ENCODE results near the gene SEC14L5.

DNA sequence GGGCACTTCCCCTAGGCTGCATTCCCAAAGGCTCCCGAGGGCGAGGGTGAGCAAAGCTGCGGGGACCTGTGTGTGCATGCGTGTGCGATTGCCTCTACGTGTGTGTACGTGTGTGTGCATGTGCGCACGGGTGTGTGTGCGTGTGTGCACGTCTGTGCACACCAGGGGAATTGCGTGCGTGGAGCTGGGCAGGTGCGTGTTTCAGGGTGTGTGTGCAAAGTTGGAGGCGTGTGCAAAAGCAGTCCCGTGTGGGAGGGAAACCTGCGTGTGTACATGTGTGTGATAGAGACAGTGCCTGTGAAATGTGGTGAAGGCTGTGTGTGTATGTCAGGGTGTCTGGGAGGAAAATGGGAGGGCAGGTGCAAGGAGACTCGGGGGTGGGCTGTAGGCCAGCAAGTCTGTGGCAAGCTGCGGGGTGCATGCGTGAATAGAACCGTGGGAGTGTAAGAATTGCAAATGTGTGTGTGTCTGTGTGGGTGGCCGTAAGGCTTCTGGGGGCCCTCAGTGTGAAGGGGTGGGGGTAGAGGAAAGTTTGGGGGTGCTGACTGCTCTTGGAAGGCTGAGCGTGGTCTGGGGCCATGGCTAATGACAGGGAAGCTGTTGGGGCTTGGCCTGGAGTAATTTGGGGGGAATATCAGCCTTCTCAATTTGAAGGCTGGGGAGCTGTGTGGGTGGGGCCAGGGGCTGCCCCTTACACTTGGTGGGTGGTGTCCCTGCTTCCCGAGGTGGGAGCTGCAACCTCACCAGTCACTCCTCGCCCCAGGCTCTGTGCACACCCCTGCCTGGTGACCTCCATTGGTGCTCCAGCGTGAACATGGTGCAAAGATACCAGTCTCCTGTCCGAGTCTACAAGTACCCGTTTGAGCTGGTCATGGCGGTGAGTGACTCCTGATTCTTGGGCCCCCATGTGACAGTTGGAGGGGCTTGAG is 644 bp downstream of the SEC14L5 start:
- no peak for TF ChIP-seq CTCF (conservative IDR thresholded peaks at IDR 0.05; ENCODE audit: low read length)
- TF ChIP-seq EZH2phosphoT487 (IDR thresholded peaks at IDR 0.05; ENCODE audit: borderline replicate concordance): no peak

Measured in Loucy (cell line).